Activated CD4-positive, alpha-beta T cell treated with anti-CD3 and anti-CD28 coated beads for 24 hours (primary cell): ENCODE data around the gene RAPSN.

Source experiments
- DNase-seq, 2 donors: peaks; one replicate each; pipeline ENCODE4 v3.0.0-alpha.2; 2020; ENCODE audit warnings: low read depth in 2 of 2

The RAPSN gene

GRCh38 chr11:47408598-47409439 lies 40.1 kb downstream of the RAPSN start:
- DNase-seq = no peak

GRCh38 chr11:47407746-47408590 lies 41.0 kb downstream of the RAPSN start, which contains the start of gene SLC39A13:
SLC39A13 (plus strand) TSS chr11:47408590; CDS start chr11:47410095, 1,505 bp downstream.
- peak; percentile 84 to 88 for DNase-seq

GRCh38 chr11:47406896-47407745 lies 41.8 kb downstream of the RAPSN start:
- DNase-seq = no peak

GRCh38 chr11:47403571-47403970 lies 45.4 kb downstream of the RAPSN start:
- no peak for DNase-seq

- no peak for DNase-seq
Measured at GRCh38 chr11:47403135-47403534, 45.8 kb downstream of the RAPSN start.

- no peak for DNase-seq
Measured at GRCh38 chr11:47400768-47401279, 48.1 kb downstream of the RAPSN start.

- no peak for DNase-seq
Measured at GRCh38 chr11:47399860-47400767, 48.8 kb downstream of the RAPSN start.

GRCh38 chr11:47398551-47398950 lies 50.4 kb downstream of the RAPSN start:
- no peak for DNase-seq

GRCh38 chr11:47398011-47398410 lies 50.9 kb downstream of the RAPSN start:
- no peak for DNase-seq

GRCh38 chr11:47396049-47396320 lies 53.0 kb downstream of the RAPSN start:
- DNase-seq = no peak

- no peak for DNase-seq
Measured at GRCh38 chr11:47395223-47396048, 53.5 kb downstream of the RAPSN start.

- peak in 1 of 2 donors; percentile 36 for DNase-seq
Measured at GRCh38 chr11:47394322-47395222, 54.4 kb downstream of the RAPSN start.

GRCh38 chr11:47394050-47394321 lies 55.0 kb downstream of the RAPSN start:
- DNase-seq = no peak

GRCh38 chr11:47393163-47394049 lies 55.5 kb downstream of the RAPSN start:
- DNase-seq = no peak

- DNase-seq = no peak
Measured at GRCh38 chr11:47392546-47393162, 56.3 kb downstream of the RAPSN start.

GRCh38 chr11:47391711-47392432 lies 57.1 kb downstream of the RAPSN start:
- no peak for DNase-seq

- DNase-seq = no peak
Measured at GRCh38 chr11:47391077-47391583, 57.8 kb downstream of the RAPSN start.
